NT2/D1 (cell line): ENCODE measurements around the gene TBC1D22A.

Experiments used
- YY1 ChIP-seq: IDR thresholded peaks from 2 replicates; pipeline ENCODE4 v1.6.1; 2011; ENCODE audit not compliant: insufficient read length, insufficient read depth
- ZNF274 ChIP-seq: IDR thresholded peaks from 2 replicates; pipeline ENCODE4 v1.6.1; 2011; ENCODE audit warnings: mild to moderate bottlenecking, low read depth, low read length

- TF ChIP-seq YY1: no peak
- no peak for TF ChIP-seq ZNF274
Measured at GRCh38 chr22:46993633-46994032, 231.2 kb downstream of the TBC1D22A start.
